Psoas muscle (tissue), 8 donors: ENCODE results near the gene KLRF1. TPM values are rescaled to one million over a fixed set of nuclear protein-coding genes. Genes with fewer than 3 reads are reported as not detected.

ENCODE experiments used
- ATAC-seq, 4 donors: fragments of 200-7000 bp; cut with Tn5 transposase; one replicate each; pipeline ENCODE4 v1.9.1; 2020; ENCODE audit warnings: moderate library complexity in 3 of 4, mild to moderate bottlenecking in 2 of 4
- DNase-seq, 2 donors: peaks; one replicate each; pipeline ENCODE4 v3.0.0-alpha.2; 2020
- H3K27ac ChIP-seq: fragments of 200-600 bp; one replicate; pipeline ENCODE4 v1.8.0; 2022
- H3K27me3 ChIP-seq, 3 donors: fragments of 200-600 bp in 1 of 3; one replicate each; pipeline versions ENCODE4 v1.6.1 to v1.8.0; 2013 to 2022; ENCODE audit warnings: low read length in 2 of 3, mild to moderate bottlenecking in 2 of 3, moderate library complexity in 1 of 3; ENCODE audit not compliant: insufficient read depth in 3 of 3
- H3K36me3 ChIP-seq, 2 donors: fragments of 200-600 bp in 1 of 2; one replicate each; pipeline versions ENCODE4 v1.6.1 to v1.8.0; 2013 to 2022; ENCODE audit warnings: low read depth in 1 of 2, mild to moderate bottlenecking in 1 of 2, moderate library complexity in 1 of 2; ENCODE audit not compliant: insufficient read depth in 1 of 2
- H3K4me1 ChIP-seq: fragments of 200-600 bp; one replicate; pipeline ENCODE4 v1.8.0; 2022
- H3K4me3 ChIP-seq: fragments of 200-600 bp; one replicate; pipeline ENCODE4 v1.8.0; 2022; ENCODE audit warnings: mild to moderate bottlenecking
- H3K9me3 ChIP-seq: fragments of 200-600 bp; one replicate; pipeline ENCODE4 v1.8.0; 2022
- WGBS, 3 donors: extraction: QIAGEN DNeasy Blood & Tissue Kit; methylation state at CpG; one replicate each; pipeline versions ENCODE4 v1.1.6 to v1.1.7; 2013; 5-methylcytosine and 5-hydroxymethylcytosine counted together
- intact Hi-C, 2 donors: fragments of 100-400 bp; cut with DNase I; formaldehyde crosslinking; loops; one replicate each; pipeline versions ENCODE4 v1.11.0 to v1.14.2; 2022
- polyA plus RNA-seq, 3 donors: library from polyadenylated mRNA; stranded (reverse); fragments of 200-250 nt; gene quantifications; one replicate each; pipeline ENCODE4 v1.2.3, GENCODE V29; 2013
- total RNA-seq, 4 donors: library from RNA; stranded (reverse); fragmentation: NEBNext Ultra II Directional in 2 of 4; extraction: Animal tissue kit (Norgen Biotek cat#: 25700) in 2 of 4; gene quantifications; one replicate each; pipeline versions ENCODE4 v1.2.1 to v1.2.4, GENCODE V29; 2021 to 2023
- TF ChIP-seq, protein P1 (sequence below): fragments of 200-600 bp; IDR thresholded peaks from one replicate; pipeline ENCODE4 v1.8.0; 2022; ENCODE audit warnings: antibody characterized with exemption
- donor health status: healthy with polysubstance abuse.
- donor health status: DM: no; HTN: no; CAD: no; lungs with moderate emphysema.
- donor health status: Bipolar disorder and iron deficiency.
- donor health status: healthy.
- donor health status: DM: yes; HTN: yes; CAD: no.
- donor health status: DM: no; HTN: no; CAD: no.
- donor health status: DM: no; HTN: no; CAD: no.
- donor health status: DM: yes; HTN: yes; CAD: no.

KLRF1 gene
- total and polyA plus RNA-seq, 7 donors = 0.09 to 0.49 (median 0.14) TPM; not detected in 3

DNA sequence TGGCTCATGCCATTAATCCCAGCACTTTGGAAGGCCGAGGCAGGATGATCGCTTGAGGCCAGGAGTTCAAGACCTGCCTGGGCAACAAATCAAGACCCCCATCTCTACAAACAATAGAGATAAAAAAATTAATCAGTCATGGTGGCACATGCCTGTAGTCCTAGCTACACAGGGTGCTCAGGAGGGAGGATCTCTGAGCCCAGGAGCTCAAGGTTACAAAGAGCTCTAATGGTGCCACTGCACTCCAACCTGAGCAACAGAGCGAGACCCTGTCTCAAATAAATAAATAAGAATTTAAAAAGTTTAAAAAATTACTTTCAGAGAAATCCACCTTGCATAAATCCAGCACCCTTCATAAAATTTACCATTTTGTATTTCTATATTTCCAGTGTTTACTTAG, 2.2 kb downstream of the KLRF1 start:
- intact Hi-C loops = no loop called here
- TF ChIP-seq, protein P1, sequence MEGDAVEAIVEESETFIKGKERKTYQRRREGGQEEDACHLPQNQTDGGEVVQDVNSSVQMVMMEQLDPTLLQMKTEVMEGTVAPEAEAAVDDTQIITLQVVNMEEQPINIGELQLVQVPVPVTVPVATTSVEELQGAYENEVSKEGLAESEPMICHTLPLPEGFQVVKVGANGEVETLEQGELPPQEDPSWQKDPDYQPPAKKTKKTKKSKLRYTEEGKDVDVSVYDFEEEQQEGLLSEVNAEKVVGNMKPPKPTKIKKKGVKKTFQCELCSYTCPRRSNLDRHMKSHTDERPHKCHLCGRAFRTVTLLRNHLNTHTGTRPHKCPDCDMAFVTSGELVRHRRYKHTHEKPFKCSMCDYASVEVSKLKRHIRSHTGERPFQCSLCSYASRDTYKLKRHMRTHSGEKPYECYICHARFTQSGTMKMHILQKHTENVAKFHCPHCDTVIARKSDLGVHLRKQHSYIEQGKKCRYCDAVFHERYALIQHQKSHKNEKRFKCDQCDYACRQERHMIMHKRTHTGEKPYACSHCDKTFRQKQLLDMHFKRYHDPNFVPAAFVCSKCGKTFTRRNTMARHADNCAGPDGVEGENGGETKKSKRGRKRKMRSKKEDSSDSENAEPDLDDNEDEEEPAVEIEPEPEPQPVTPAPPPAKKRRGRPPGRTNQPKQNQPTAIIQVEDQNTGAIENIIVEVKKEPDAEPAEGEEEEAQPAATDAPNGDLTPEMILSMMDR = no peak

GRCh38 chr12:9829982-9830381, 2.7 kb downstream of the KLRF1 start:
- no peak for DNase-seq
- no peaks in the 10 kb centered on the region for H3K4me1 ChIP-seq
- no peaks in the 10 kb centered on the region for H3K9me3 ChIP-seq
- 70 to 75% (median 71%) methylated on average over 5 of the region's 5 CpGs for WGBS, 3 donors
- intact Hi-C loops = no loop called here
- H3K4me3 ChIP-seq = no peak overlapping the region
- H3K27me3 ChIP-seq = no peaks in the 10 kb centered on the region
- ATAC-seq = no peak
- TF ChIP-seq, protein P1 = no peak
- no peaks in the 10 kb centered on the region for H3K36me3 ChIP-seq
- no peak overlapping the region for H3K27ac ChIP-seq

More for the DNA sequence above, 2.2 kb downstream of the KLRF1 start:
- H3K36me3 ChIP-seq = no peaks in the 10 kb centered on the region
- H3K4me3 ChIP-seq = no peak overlapping the region
- H3K9me3 ChIP-seq = no peaks in the 10 kb centered on the region
- H3K4me1 ChIP-seq = no peaks in the 10 kb centered on the region
- no peak for ATAC-seq
- H3K27ac ChIP-seq = no peak overlapping the region
- no peaks in the 10 kb centered on the region for H3K27me3 ChIP-seq
- no peak for DNase-seq
- WGBS, 3 donors = 79 to 93% (median 79%) methylated on average over 3 of the region's 3 CpGs

GRCh38 chr12:9831720-9832119, 4.4 kb downstream of the KLRF1 start:
- Histone ChIP-seq H3K9me3 (no peaks in the 10 kb centered on the region), H3K4me3 (no peak overlapping the region), H3K4me1 (no peaks in the 10 kb centered on the region), H3K27me3 (no peaks in the 10 kb centered on the region), H3K36me3 (no peaks in the 10 kb centered on the region), H3K27ac (no peak overlapping the region)
- 64% methylated on average over 3 of the region's 3 CpGs for WGBS, 3 donors
- intact Hi-C loops = no loop called here
- no peak for DNase-seq
- ATAC-seq = no peak
- TF ChIP-seq, protein P1 = no peak

DNA sequence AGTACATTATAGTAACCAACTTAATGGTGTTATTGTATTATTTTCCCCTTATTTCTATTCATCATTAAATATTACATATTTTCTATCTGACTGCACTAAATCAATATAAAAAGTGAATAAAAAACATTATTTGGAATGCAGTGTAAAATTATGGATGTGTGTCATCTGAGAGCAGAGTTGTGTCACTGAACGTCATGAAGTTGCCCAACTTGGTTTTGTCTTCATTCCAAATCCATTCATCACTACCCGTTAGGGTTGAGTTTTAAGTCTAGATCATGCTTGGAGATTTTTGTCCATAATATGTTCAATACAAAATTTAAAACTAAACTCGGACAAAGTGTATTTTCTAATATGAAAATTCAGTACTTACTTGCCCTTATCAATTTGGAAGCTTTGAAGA, 16.1 kb downstream of the KLRF1 start:
- Histone ChIP-seq H3K27me3 (no peaks in the 10 kb centered on the region), H3K4me3 (no peak overlapping the region), H3K27ac (no peak overlapping the region), H3K4me1 (no peaks in the 10 kb centered on the region), H3K36me3 (no peaks in the 10 kb centered on the region), H3K9me3 (no peaks in the 10 kb centered on the region)
- TF ChIP-seq, protein P1 = no peak
- no peak for ATAC-seq
- 46 to 60% (median 46%) methylated on average over 3 of the region's 3 CpGs for WGBS, 3 donors
- intact Hi-C loops = no loop called here
- DNase-seq = no peak

- DNase-seq = no peak
- no peaks in the 10 kb centered on the region for H3K9me3 ChIP-seq
- H3K27ac ChIP-seq = no peak overlapping the region
- intact Hi-C loops = no loop called here
- H3K36me3 ChIP-seq = peaks cover 0 to 23% of the 10 kb centered on the region in 2 donors
- H3K4me1 ChIP-seq = no peaks in the 10 kb centered on the region
- no peak for ATAC-seq
- TF ChIP-seq, protein P1 = no peak
- H3K4me3 ChIP-seq = no peak overlapping the region
- 73 to 84% (median 83%) methylated on average over 5 of the region's 5 CpGs for WGBS, 3 donors
- H3K27me3 ChIP-seq = no peaks in the 10 kb centered on the region
Measured at GRCh38 chr12:9848899-9849298, 21.6 kb downstream of the KLRF1 start.
